HG03025 (cell line): ENCODE data around the gene COL21A1.
"Not testable (repeated sequence)": the region's sequence is repeated elsewhere in the genome, so short reads cannot be mapped to it uniquely, and the experiment has no call there.

Source experiments
- ATAC-seq: cut with Tn5 transposase; IDR thresholded peaks from one replicate; pipeline ENCODE4 v1.9.1; 2021; ENCODE audit warnings: mild to moderate bottlenecking, moderate library complexity; ENCODE audit not compliant: unreplicated experiment, low FRiP score

COL21A1 gene

DNA sequence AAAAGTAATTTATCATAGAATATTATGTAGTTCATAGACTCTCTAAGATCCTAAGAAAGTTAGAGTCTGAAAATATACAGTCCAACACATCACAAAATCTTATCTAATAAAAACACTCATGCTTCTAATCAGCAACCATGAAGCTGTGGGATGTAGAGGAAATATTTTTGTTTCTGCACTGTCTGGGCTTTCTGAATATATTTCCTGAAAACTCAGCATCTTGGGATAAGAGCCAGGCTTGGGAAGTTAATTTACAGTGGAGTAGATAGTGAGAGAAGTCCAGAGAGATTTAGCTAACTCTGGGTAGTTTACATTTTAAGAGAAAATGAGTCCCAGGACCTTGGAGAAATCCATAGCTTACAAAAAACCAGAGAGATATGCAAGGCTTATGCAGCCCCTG lies 221.6 kb downstream of the COL21A1 start:
- no peak for ATAC-seq

- ATAC-seq: no peak
These were observed 222.4 kb downstream of the COL21A1 start for GRCh38 chr6:56024931-56025330.

DNA sequence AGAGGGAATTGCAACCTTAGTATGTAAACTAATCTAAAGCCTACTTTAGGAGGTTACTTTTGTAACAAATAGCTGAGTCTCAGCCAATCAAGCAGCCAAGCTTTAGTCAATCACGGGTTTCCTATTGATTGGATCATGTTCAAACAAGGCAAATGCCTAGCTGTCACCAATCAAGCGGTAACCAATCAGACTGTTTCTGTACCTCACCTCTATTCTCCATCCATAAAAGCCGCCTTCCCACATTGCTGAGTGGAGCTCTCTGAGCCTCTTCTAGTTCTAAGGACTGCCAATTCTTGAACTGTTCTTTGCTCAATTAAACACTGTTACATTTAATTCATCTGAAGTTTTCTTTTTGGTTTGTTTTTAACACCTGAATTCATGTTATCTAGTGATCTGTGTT lies 223.6 kb downstream of the COL21A1 start:
- no peak for ATAC-seq

DNA sequence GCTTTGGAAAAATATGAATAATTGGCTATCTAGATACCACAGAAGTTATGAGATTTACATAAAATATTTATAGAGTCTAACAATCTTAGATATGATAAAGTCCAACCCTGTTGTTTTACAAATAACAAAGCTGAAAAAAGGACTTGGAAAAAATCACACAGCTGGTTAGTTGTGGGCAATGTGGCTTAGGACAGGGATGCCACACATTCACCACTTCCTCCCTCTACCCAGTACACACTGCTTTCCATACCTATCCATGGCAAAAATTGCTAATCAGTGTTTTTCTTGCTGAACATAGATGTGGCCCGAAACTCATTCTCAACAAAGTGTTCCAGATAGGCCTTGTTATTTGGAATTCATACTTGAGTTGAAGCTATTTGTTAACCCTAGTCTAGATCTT lies 224.7 kb downstream of the COL21A1 start:
- no peak for ATAC-seq

DNA sequence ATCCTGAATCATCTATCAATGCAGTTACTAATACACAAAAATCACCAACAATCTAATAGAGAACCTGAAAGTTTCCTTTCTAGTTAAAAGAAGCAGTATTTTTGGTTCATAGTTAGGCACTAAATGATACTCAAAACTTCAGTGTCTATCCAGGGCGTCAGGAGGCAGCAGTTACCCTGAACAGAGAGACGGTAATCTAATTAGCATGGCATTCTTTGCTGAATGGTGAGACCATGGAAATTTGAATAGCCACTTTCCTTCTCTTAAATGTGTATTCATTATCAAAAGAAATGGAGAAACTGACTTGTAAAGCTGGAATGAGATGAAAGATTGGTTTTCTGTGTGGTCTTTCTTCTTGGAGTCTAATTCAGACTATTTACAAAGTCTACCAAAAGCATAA lies 225.4 kb downstream of the COL21A1 start:
- no peak for ATAC-seq

GRCh38 chr6:56019973-56020372 lies 227.4 kb downstream of the COL21A1 start:
- no peak for ATAC-seq

DNA sequence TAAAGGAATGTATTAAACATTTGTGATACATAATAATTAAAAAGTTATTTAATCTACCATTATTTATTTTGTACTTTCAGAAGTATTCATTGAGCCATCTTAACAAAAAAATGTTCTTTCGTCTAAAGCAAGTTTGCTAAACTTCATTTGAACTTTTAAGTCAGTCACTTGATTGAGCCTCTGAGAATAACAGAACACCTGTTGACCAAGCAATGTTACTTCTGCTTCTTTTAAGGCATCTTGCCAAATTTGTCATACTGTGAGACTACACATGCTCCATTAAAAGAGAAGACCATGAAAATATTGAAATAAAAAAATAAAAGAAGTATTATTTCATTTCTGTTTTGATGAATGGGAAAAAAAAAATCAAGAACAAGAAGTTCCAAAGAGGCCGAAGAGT lies 230.2 kb downstream of the COL21A1 start:
- no peak for ATAC-seq

- ATAC-seq: not testable (repeated sequence)
These were observed 233.3 kb downstream of the COL21A1 start for GRCh38 chr6:56014039-56014438.

DNA sequence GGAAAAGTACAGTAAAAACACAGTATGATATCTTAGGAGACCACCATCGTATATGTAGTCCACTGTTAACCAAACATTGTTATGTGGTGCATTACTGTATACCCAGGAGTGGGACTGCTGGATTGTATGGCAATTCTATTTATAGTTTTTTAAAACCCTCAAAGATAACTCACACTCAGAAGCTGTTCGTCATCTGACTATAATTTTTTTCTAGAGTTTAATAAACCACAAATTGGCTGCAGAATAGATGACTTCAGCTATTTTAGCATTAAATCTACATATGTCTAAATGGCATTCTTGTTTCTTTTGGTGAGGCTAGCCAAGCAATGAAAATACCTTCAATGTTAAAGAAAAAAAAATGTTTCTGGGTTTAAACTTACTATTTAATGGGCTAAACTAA lies 237.7 kb downstream of the COL21A1 start:
- ATAC-seq: no peak
